GM18868 (cell line): Measurements from ENCODE around the gene TRIM69.
"Not testable (repeated sequence)": the region's sequence is repeated elsewhere in the genome, so short reads cannot be mapped to it uniquely, and the experiment has no call there.

ENCODE experiments used
- ATAC-seq: cut with Tn5 transposase; IDR thresholded peaks from one replicate; pipeline ENCODE4 v1.9.1; 2021; ENCODE audit warnings: mild to moderate bottlenecking, moderate library complexity; ENCODE audit not compliant: unreplicated experiment

TRIM69 gene

GRCh38 chr15:44715797-44716334, 20.5 kb upstream of the TRIM69 start:
- ATAC-seq: no peak

- no peak for ATAC-seq
Measured at GRCh38 chr15:44716983-44717602, 19.2 kb upstream of the TRIM69 start.

- no peak for ATAC-seq
Measured at GRCh38 chr15:44718180-44718926, 18.0 kb upstream of the TRIM69 start.

GRCh38 chr15:44718927-44719292, 17.4 kb upstream of the TRIM69 start:
- no peak for ATAC-seq

- ATAC-seq: peak; percentile 53
Measured at GRCh38 chr15:44719293-44719999, 16.9 kb upstream of the TRIM69 start.

- ATAC-seq: not testable (repeated sequence)
Measured at GRCh38 chr15:44720000-44720435, 16.3 kb upstream of the TRIM69 start.

GRCh38 chr15:44720460-44721176, 15.7 kb upstream of the TRIM69 start:
- ATAC-seq: no peak

- ATAC-seq: peak; percentile 18
Measured at GRCh38 chr15:44722011-44722410, 14.3 kb upstream of the TRIM69 start.

GRCh38 chr15:44726136-44726535, 10.2 kb upstream of the TRIM69 start:
- no peak for ATAC-seq

- peak; percentile 29 for ATAC-seq
Measured at GRCh38 chr15:44726568-44727484, 9.5 kb upstream of the TRIM69 start.

GRCh38 chr15:44727485-44728231, 8.7 kb upstream of the TRIM69 start:
- ATAC-seq: no peak

- ATAC-seq: not testable (repeated sequence)
Measured at GRCh38 chr15:44728232-44728575, 8.1 kb upstream of the TRIM69 start.

- ATAC-seq: peak; percentile 71
Measured at GRCh38 chr15:44728576-44729407, 7.5 kb upstream of the TRIM69 start.

GRCh38 chr15:44729408-44730127, 6.8 kb upstream of the TRIM69 start:
- no peak for ATAC-seq

- ATAC-seq: no peak
Measured at GRCh38 chr15:44734839-44735481, 1.4 kb upstream of the TRIM69 start.

- no peak for ATAC-seq
Measured at GRCh38 chr15:44735482-44736180, 697 bp upstream of the TRIM69 start.
